ENCODE data around the gene APBA1. TPM values are rescaled to one million over a fixed set of nuclear protein-coding genes. Genes with fewer than 3 reads are reported as not detected.
"Not testable (repeated sequence)": the region's sequence is repeated elsewhere in the genome, so short reads cannot be mapped to it uniquely, and the experiment has no call there.

The APBA1 gene
- total RNA-seq, 2 experiments from 2014 or later = 0.79 to 3.6 TPM

GRCh38 chr9:69456201-69456600, 216.0 kb downstream of the APBA1 start:
- no peaks in the 10 kb centered on the region for H3K9me3 Mint-ChIP-seq (ENCODE audit: low read depth)
- no peaks in the 10 kb centered on the region for H3K36me3 Mint-ChIP-seq
- ATAC-seq (no peak), DNase-seq (no peak)
- H3K27me3 Mint-ChIP-seq = no peaks in the 10 kb centered on the region
- CTCF ChIA-PET = no interaction called here
- no peak overlapping the region for H3K27ac Mint-ChIP-seq
- H3K4me3 Mint-ChIP-seq = no peak overlapping the region
- H3K4me1 Mint-ChIP-seq = no peaks in the 10 kb centered on the region

- DNase-seq = no peak
- Mint-ChIP-seq H3K9me3 (ENCODE audit: low read depth) (no peaks in the 10 kb centered on the region), H3K4me3 (no peak overlapping the region), H3K27ac (no peak overlapping the region), H3K36me3 (no peaks in the 10 kb centered on the region), H3K27me3 (no peaks in the 10 kb centered on the region), H3K4me1 (no peaks in the 10 kb centered on the region)
- ATAC-seq = no peak
- CTCF ChIA-PET = no interaction called here
Measured at GRCh38 chr9:69455311-69455710, 216.9 kb downstream of the APBA1 start.

GRCh38 chr9:69454321-69454720, 217.8 kb downstream of the APBA1 start:
- CTCF ChIA-PET = no interaction called here
- Mint-ChIP-seq H3K9me3 (ENCODE audit: low read depth) (no peaks in the 10 kb centered on the region), H3K4me3 (no peak overlapping the region), H3K36me3 (no peaks in the 10 kb centered on the region), H3K27ac (no peak overlapping the region), H3K27me3 (no peaks in the 10 kb centered on the region), H3K4me1 (no peaks in the 10 kb centered on the region)
- DNase-seq (no peak), ATAC-seq (no peak)

- Mint-ChIP-seq H3K27me3 (no peaks in the 10 kb centered on the region), H3K4me1 (no peaks in the 10 kb centered on the region), H3K36me3 (no peaks in the 10 kb centered on the region), H3K9me3 (ENCODE audit: low read depth) (no peaks in the 10 kb centered on the region), H3K4me3 (no peak overlapping the region), H3K27ac (no peak overlapping the region)
- DNase-seq (no peak), ATAC-seq (no peak)
- CTCF ChIA-PET = no interaction called here
Measured at GRCh38 chr9:69453746-69454145, 218.4 kb downstream of the APBA1 start.

GRCh38 chr9:69452110-69452782, 219.9 kb downstream of the APBA1 start:
- CTCF ChIA-PET = no interaction called here
- no peaks in the 10 kb centered on the region for H3K27me3 Mint-ChIP-seq
- no peak for ATAC-seq

GRCh38 chr9:69446496-69446895, 225.7 kb downstream of the APBA1 start:
- Mint-ChIP-seq H3K27me3 (peaks cover 6% of the 10 kb centered on the region), H3K9me3 (ENCODE audit: low read depth) (no peaks in the 10 kb centered on the region), H3K4me1 (no peaks in the 10 kb centered on the region), H3K27ac (no peak overlapping the region), H3K36me3 (no peaks in the 10 kb centered on the region), H3K4me3 (no peak overlapping the region)
- CTCF ChIA-PET = no interaction called here
- no peak for DNase-seq
- no peak for ATAC-seq

More at GRCh38 chr9:69452110-69452782, 219.9 kb downstream of the APBA1 start:
- Mint-ChIP-seq H3K36me3 (no peaks in the 10 kb centered on the region), H3K27ac (no peak overlapping the region), H3K4me3 (no peak overlapping the region), H3K9me3 (ENCODE audit: low read depth) (no peaks in the 10 kb centered on the region), H3K4me1 (no peaks in the 10 kb centered on the region)
- DNase-seq = no peak

- H3K27me3 Mint-ChIP-seq = peaks cover 6% of the 10 kb centered on the region
- no peaks in the 10 kb centered on the region for H3K4me1 Mint-ChIP-seq
- H3K27ac Mint-ChIP-seq = no peak overlapping the region
- no peak for DNase-seq
- ATAC-seq = no peak
- H3K9me3 Mint-ChIP-seq (ENCODE audit: low read depth) = no peaks in the 10 kb centered on the region
- CTCF ChIA-PET = no interaction called here
- H3K4me3 Mint-ChIP-seq = no peak overlapping the region
- H3K36me3 Mint-ChIP-seq = no peaks in the 10 kb centered on the region
Measured at GRCh38 chr9:69445251-69445650, 226.9 kb downstream of the APBA1 start.

GRCh38 chr9:69444791-69445190, 227.4 kb downstream of the APBA1 start:
- DNase-seq (no peak), ATAC-seq (no peak)
- H3K36me3 Mint-ChIP-seq = no peaks in the 10 kb centered on the region
- no peak overlapping the region for H3K4me3 Mint-ChIP-seq
- H3K9me3 Mint-ChIP-seq (ENCODE audit: low read depth) = no peaks in the 10 kb centered on the region
- no peaks in the 10 kb centered on the region for H3K4me1 Mint-ChIP-seq
- H3K27me3 Mint-ChIP-seq = peaks cover 6% of the 10 kb centered on the region
- CTCF ChIA-PET = no interaction called here
- H3K27ac Mint-ChIP-seq = no peak overlapping the region

- no peak overlapping the region for H3K4me3 Mint-ChIP-seq
Measured at GRCh38 chr9:69444021-69444420, 228.2 kb downstream of the APBA1 start.

GRCh38 chr9:69443178-69443577, 229.0 kb downstream of the APBA1 start:
- CTCF ChIA-PET = no interaction called here
- Mint-ChIP-seq H3K27me3 (peaks cover 6% of the 10 kb centered on the region), H3K9me3 (ENCODE audit: low read depth) (no peaks in the 10 kb centered on the region), H3K36me3 (no peaks in the 10 kb centered on the region), H3K4me3 (no peak overlapping the region), H3K27ac (no peak overlapping the region), H3K4me1 (no peaks in the 10 kb centered on the region)
- ATAC-seq (no peak), DNase-seq (no peak)

More at GRCh38 chr9:69444021-69444420, 228.2 kb downstream of the APBA1 start:
- ATAC-seq (no peak), DNase-seq (no peak)
- Mint-ChIP-seq H3K27ac (no peak overlapping the region), H3K27me3 (peaks cover 6% of the 10 kb centered on the region), H3K36me3 (no peaks in the 10 kb centered on the region), H3K4me1 (no peaks in the 10 kb centered on the region), H3K9me3 (ENCODE audit: low read depth) (no peaks in the 10 kb centered on the region)
- CTCF ChIA-PET = no interaction called here

GRCh38 chr9:69442486-69442885, 229.7 kb downstream of the APBA1 start:
- DNase-seq (no peak), ATAC-seq (no peak)
- H3K4me3 Mint-ChIP-seq = no peak overlapping the region
- H3K9me3 Mint-ChIP-seq (ENCODE audit: low read depth) = no peaks in the 10 kb centered on the region
- peaks cover 6% of the 10 kb centered on the region for H3K27me3 Mint-ChIP-seq
- H3K27ac Mint-ChIP-seq = no peak overlapping the region
- no peaks in the 10 kb centered on the region for H3K36me3 Mint-ChIP-seq
- CTCF ChIA-PET = no interaction called here
- no peaks in the 10 kb centered on the region for H3K4me1 Mint-ChIP-seq

GRCh38 chr9:69440254-69440955, 231.8 kb downstream of the APBA1 start:
- H3K27me3 Mint-ChIP-seq; H3K4me1 Mint-ChIP-seq; H3K9me3 Mint-ChIP-seq (ENCODE audit: low read depth); H3K4me3 Mint-ChIP-seq; DNase-seq; H3K36me3 Mint-ChIP-seq; CTCF ChIA-PET; H3K27ac Mint-ChIP-seq; ATAC-seq: not testable (repeated sequence)

- H3K36me3 Mint-ChIP-seq; DNase-seq; H3K4me1 Mint-ChIP-seq; H3K27ac Mint-ChIP-seq; H3K4me3 Mint-ChIP-seq; ATAC-seq; H3K27me3 Mint-ChIP-seq; CTCF ChIA-PET; H3K9me3 Mint-ChIP-seq (ENCODE audit: low read depth): not testable (repeated sequence)
Measured at GRCh38 chr9:69439654-69440053, 232.5 kb downstream of the APBA1 start.

- Mint-ChIP-seq H3K27ac (no peak overlapping the region), H3K4me1 (no peaks in the 10 kb centered on the region), H3K4me3 (no peak overlapping the region), H3K9me3 (ENCODE audit: low read depth) (no peaks in the 10 kb centered on the region), H3K27me3 (no peaks in the 10 kb centered on the region), H3K36me3 (no peaks in the 10 kb centered on the region)
- CTCF ChIA-PET = no interaction called here
- no peak for ATAC-seq
- no peak for DNase-seq
Measured at GRCh38 chr9:69433968-69434367, 238.2 kb downstream of the APBA1 start.

All from activated CD8-positive, alpha-beta memory T cell treated with anti-CD3 and anti-CD28 coated beads, Interleukin-2, amount 10 ng/mL, durations not matched to agents 7 days and 5 days (primary cell).